GM12878 (cell line): Measurements from ENCODE around the gene CNST. TPM values are rescaled to one million over a fixed set of nuclear protein-coding genes. Genes with fewer than 3 reads are reported as not detected.

Experiments used
- ATAC-seq: fragments of 200-7000 bp; cut with Tn5 transposase; 3 replicates; pipeline ENCODE4 v1.9.1; 2020; ENCODE audit warnings: mild to moderate bottlenecking, moderate library complexity
- BruUV-seq: library from RNA; stranded (reverse); fragments of 400-500 nt; replicated peaks from 2 replicates; lab custom pipeline; 2021; lab: Mats Ljungman, UMichigan
- CTCF ChIA-PET: fragments of 300-600 bp; sonication (Branson Sonifier 250); formaldehyde crosslinking; extraction: SDS; loops from one replicate; lab custom pipeline; 2021; ENCODE audit warnings: inconsistent platforms; lab: Yijun Ruan, JAX
- POLR2A ChIA-PET: fragments of 350-600 bp; formaldehyde crosslinking; extraction: SDS; loops from one replicate; lab custom pipeline; 2021; ENCODE audit warnings: inconsistent platforms; lab: Charles Lee
- RAD21 ChIA-PET: fragments of 300-600 bp; sonication (Branson Sonifier 250); formaldehyde crosslinking; loops from one replicate; lab custom pipeline; 2023; ENCODE audit warnings: antibody characterized with exemption; ENCODE audit not compliant: unreplicated experiment; lab: Charles Lee
- SMC1A ChIA-PET: fragments of 300-600 bp; sonication (Branson Sonifier 250); formaldehyde crosslinking; loops from one replicate; lab custom pipeline; 2023; ENCODE audit not compliant: unreplicated experiment, uncharacterized antibody; lab: Charles Lee
- DNase-seq: peaks from one replicate; pipeline ENCODE4 v3.0.0-alpha.2; 2011; ENCODE audit warnings: low read depth, low spot score
- FAIRE-seq: peaks from 3 replicates; lab custom pipeline; 2011; peaks lifted over from hg19 to GRCh38; lab: Jason Lieb, UNC
- H2AFZ ChIP-seq: 2 replicates; pipeline ENCODE4 v1.6.0; 2011; ENCODE audit warnings: low read depth, low read length, control low read depth; ENCODE audit not compliant: control insufficient read depth
- H3K27ac ChIP-seq: 2 replicates; pipeline ENCODE4 v1.5.1; 2011; ENCODE audit warnings: control low read depth; ENCODE audit not compliant: control insufficient read depth, insufficient read depth
- H3K27me3 ChIP-seq, 2 experiments: replicated peaks in 1 of 2; 2 replicates each; pipeline versions ENCODE4 v1.6.0 to v1.6.1; 2011; ENCODE audit warnings: low read length in 1 of 2; ENCODE audit not compliant: control insufficient read depth in 2 of 2, insufficient read depth in 2 of 2
- H3K36me3 ChIP-seq, 2 experiments: 2 replicates each; pipeline ENCODE4 v1.5.1; 2011; ENCODE audit warnings: low read length in 1 of 2; ENCODE audit not compliant: control insufficient read depth in 2 of 2, insufficient read depth in 2 of 2
- H3K4me1 ChIP-seq: 2 replicates; pipeline ENCODE4 v1.6.1; 2011; ENCODE audit warnings: mild to moderate bottlenecking, low read length, moderate library complexity, mixed read lengths; ENCODE audit not compliant: control insufficient read depth, insufficient read depth
- H3K4me2 ChIP-seq: 2 replicates; pipeline ENCODE4 v1.6.0; 2011; ENCODE audit warnings: control low read depth; ENCODE audit not compliant: control insufficient read depth, insufficient read depth
- H3K4me3 ChIP-seq: fragments of 200-600 bp; sonication (generic); 2 replicates; pipeline ENCODE4 v1.5.1; 2016
- H3K79me2 ChIP-seq: 2 replicates; pipeline ENCODE4 v1.6.0; 2011; ENCODE audit warnings: low read length; ENCODE audit not compliant: control insufficient read depth, insufficient read depth
- H3K9ac ChIP-seq: 2 replicates; pipeline ENCODE4 v1.8.0; 2011; ENCODE audit warnings: low read length, control low read depth, mixed read lengths; ENCODE audit not compliant: control insufficient read depth, insufficient read depth
- H3K9me3 ChIP-seq: replicated peaks from 3 replicates; pipeline ENCODE4 v1.5.1; 2011; ENCODE audit warnings: mild to moderate bottlenecking, low read length; ENCODE audit not compliant: control insufficient read depth, insufficient read depth
- H4K20me1 ChIP-seq: 2 replicates; pipeline ENCODE4 v1.6.0; 2011; ENCODE audit not compliant: control insufficient read depth, insufficient read depth
- ATF7 ChIP-seq: fragments of 450-650 bp; IDR thresholded peaks from 2 replicates; pipeline ENCODE4 v1.6.1; 2016; ENCODE audit warnings: low read depth, mild to moderate bottlenecking
- CEBPB ChIP-seq, 2 experiments: fragments of 150-350 bp in 1 of 2; IDR thresholded peaks; 2 replicates each; pipeline ENCODE4 v1.6.1; 2012 to 2014; ENCODE audit warnings: low read depth in 2 of 2, low read length in 2 of 2, borderline replicate concordance in 1 of 2, inconsistent platforms in 1 of 2
- CREB1 ChIP-seq: IDR thresholded peaks from 2 replicates; pipeline ENCODE4 v1.6.1; 2012; ENCODE audit warnings: low read depth, mild to moderate bottlenecking, inconsistent platforms
- CREM ChIP-seq: IDR thresholded peaks from 2 replicates; pipeline ENCODE4 v1.6.1; 2014; ENCODE audit warnings: antibody characterized with exemption, low read depth
- ETV6 ChIP-seq, 2 experiments: fragments of 450-650 bp in 1 of 2; IDR thresholded peaks in 1 of 2; conservative IDR thresholded peaks in 1 of 2; 2 replicates each; pipeline ENCODE4 v1.6.1; 2014; ENCODE audit warnings: antibody characterized with exemption in 1 of 2, borderline replicate concordance in 1 of 2, low read depth in 1 of 2, mild to moderate bottlenecking in 1 of 2, moderate library complexity in 1 of 2
- NR2C1 ChIP-seq: fragments of 450-650 bp; IDR thresholded peaks from 2 replicates; pipeline ENCODE4 v1.6.1; 2017; ENCODE audit warnings: antibody characterized with exemption, mild to moderate bottlenecking, moderate library complexity
- RAD51 ChIP-seq: fragments of 450-650 bp; IDR thresholded peaks from 2 replicates; pipeline ENCODE4 v1.6.1; 2016; ENCODE audit warnings: moderate library complexity, mild to moderate bottlenecking, inconsistent platforms
- ZNF207 ChIP-seq: fragments of 450-650 bp; IDR thresholded peaks from 2 replicates; pipeline ENCODE4 v1.6.1; 2014; ENCODE audit warnings: antibody characterized with exemption, mild to moderate bottlenecking, borderline replicate concordance
- WGBS: methylation state at CpG from one replicate; pipeline ENCODE4 v1.1.6; 2016; ENCODE audit warnings: low lambda C conversion rate; ENCODE audit not compliant: insufficient replicate concordance, insufficient coverage; ENCODE audit errors: missing lambda C conversion rate; 5-methylcytosine and 5-hydroxymethylcytosine counted together
- in situ Hi-C: fragments of 300-500 bp; cut with MboI; formaldehyde crosslinking; loops from 9 replicates; pipeline ENCODE4 v1.14.3; 2018; ENCODE audit warnings: mixed read lengths
- intact Hi-C: fragments of 100-400 bp; cut with micrococcal nuclease; formaldehyde crosslinking; loops from one replicate; pipeline ENCODE4 v1.14.2; 2022; ENCODE audit not compliant: unreplicated experiment
- polyA plus RNA-seq, 11 experiments: library from polyadenylated mRNA; depleted of rRNA in 4 of 11; unstranded in 6 of 11; stranded (reverse) in 5 of 11; fragments of >200 nt; fragmentation: Nextera tagmentation in 4 of 11; fragmentation: Illumina TruSeq in 1 of 11; extraction: Ambion mirVana in 4 of 11; extraction: Trizol in 1 of 11; gene quantifications; 1 replicate in 1 of 11; 2 replicates in 10 of 11; pipeline versions ENCODE4 v1.2.1 to v1.2.3, GENCODE V29; 2011 to 2016; ENCODE audit warnings: inconsistent platforms in 2 of 11, missing spikeins in 2 of 11, low read depth in 1 of 11
- total RNA-seq, 4 experiments: library from RNA; depleted of rRNA in 3 of 4; stranded (reverse); fragments of >200 nt in 3 of 4; fragmentation: Illumina TruSeq in 1 of 4; extraction: Trizol in 1 of 4; gene quantifications; 2 replicates each; pipeline versions ENCODE4 v1.2.1 to v1.2.3, GENCODE V29; 2013 to 2021
- TF ChIP-seq, protein P1 (sequence below): fragments of 450-650 bp; IDR thresholded peaks from 2 replicates; pipeline ENCODE4 v1.6.1; 2017; ENCODE audit warnings: borderline replicate concordance
- TF ChIP-seq, protein P2 (sequence below): IDR thresholded peaks from 2 replicates; pipeline ENCODE4 v1.6.1; 2012; ENCODE audit warnings: low read depth, low read length, improper control_type of control experiment
- TF ChIP-seq, protein P3 (sequence below): fragments of 450-650 bp; IDR thresholded peaks from 2 replicates; pipeline ENCODE4 v1.6.1; 2016; ENCODE audit warnings: mild to moderate bottlenecking
- TF ChIP-seq, protein P4 (sequence below): fragments of 450-650 bp; IDR thresholded peaks from 2 replicates; pipeline ENCODE4 v1.6.1; 2017; ENCODE audit warnings: mild to moderate bottlenecking, moderate library complexity

Gene CNST
- total and polyA plus RNA-seq, 10 of the 15 experiments (the other 5 are each of a cell fraction or from before 2014, with no cell fraction given), result 4.8 to 16.2 (median 12.3) TPM

DNA sequence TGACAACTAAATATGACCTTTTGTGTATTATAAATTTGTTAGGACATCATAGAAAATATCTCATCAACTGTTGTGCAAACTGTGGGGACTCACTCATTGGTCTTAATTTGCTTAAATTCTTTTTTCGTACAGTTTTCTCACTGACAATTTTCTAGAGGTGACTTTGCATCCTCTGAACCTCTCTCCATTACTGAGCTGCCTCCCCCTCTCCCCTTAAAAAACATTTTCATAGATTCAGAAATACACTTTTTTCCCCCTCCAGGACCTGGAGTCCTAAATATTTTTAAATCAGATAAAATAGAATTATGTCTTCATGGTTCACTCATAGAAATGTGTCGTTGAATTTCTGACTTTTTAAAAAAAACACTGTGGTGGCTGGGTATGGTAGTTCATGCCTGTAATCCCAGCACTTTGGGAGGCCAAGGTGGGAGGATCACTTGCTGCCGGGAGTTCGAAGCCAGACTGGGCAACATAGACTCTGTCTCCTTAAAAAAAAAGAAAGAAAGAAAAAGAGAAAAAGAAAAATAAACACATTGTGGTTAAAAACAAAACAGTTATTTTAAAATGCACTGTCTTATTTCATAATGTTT lies 1.5 kb downstream of the CNST start (continued):
- TF ChIP-seq, protein P1, sequence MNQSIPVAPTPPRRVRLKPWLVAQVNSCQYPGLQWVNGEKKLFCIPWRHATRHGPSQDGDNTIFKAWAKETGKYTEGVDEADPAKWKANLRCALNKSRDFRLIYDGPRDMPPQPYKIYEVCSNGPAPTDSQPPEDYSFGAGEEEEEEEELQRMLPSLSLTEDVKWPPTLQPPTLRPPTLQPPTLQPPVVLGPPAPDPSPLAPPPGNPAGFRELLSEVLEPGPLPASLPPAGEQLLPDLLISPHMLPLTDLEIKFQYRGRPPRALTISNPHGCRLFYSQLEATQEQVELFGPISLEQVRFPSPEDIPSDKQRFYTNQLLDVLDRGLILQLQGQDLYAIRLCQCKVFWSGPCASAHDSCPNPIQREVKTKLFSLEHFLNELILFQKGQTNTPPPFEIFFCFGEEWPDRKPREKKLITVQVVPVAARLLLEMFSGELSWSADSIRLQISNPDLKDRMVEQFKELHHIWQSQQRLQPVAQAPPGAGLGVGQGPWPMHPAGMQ, result no peak

DNA sequence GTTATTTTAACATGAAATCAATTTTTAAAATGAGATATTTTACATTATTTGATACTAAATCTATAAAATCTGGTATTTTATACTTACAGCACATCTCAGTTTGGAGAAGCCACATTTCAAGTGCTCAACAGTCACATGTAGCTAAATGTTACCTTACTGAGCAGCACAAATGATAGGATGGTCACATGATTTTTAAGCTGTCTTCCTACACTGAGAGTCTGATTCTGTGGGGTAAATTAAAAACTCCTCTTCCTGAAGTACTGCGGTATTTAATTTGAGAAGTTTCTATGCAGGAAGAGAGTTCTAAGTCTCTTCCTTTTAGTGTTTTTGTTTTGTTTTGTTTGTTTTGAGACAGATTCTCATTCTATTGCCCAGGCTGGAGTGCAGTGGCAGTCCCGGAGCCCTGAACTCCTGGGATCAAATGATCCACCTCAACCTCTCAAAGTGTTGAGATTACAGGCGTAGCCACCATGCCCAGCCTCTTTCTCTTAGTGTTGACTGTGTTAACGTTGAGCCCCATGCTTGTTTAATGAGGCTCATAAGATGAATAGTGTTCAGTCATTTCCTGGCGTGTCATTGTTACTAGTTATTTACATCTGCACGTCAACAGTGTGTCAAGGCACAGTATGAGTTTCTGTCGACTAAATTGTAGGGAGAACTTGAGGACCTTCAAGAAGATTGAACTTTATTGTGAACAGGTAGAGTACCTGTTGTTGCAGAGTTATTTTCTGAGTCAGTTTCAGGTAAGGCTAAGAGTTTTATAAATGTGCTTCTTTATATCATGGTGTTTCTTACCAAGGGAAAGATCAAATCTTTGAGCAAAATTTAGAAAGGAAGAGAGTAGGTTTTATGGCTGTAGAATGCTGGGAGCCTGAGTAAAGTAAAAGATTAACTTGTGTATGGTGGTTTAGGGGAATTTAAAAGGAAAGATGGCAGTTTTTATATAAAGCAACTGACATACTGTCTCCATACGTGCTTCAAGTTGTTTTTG lies 3.3 kb downstream of the CNST start:
- in situ Hi-C loops (no loop called here), intact Hi-C loops (loop anchor here (5.0 kb wide), 1 partner anchor 128 kb away; no protein-coding TSS in a partner anchor)
- FAIRE-seq (no peak), DNase-seq (no peak), ATAC-seq (peak; percentile 29)
- peak overlapping the region; percentile 13 for H2AFZ ChIP-seq
- RAD21 ChIA-PET, result no interaction called here
- H3K27ac ChIP-seq, result peak overlapping the region; percentile 53
- peak overlapping the region; percentile 58 for H3K4me3 ChIP-seq
- CTCF ChIA-PET, result interaction anchor here (0.6 to 1.4 kb wide), 5 partner anchors 10 to 122 kb away, joined by 3 read pairs; no protein-coding TSS in a partner anchor
- BruUV-seq, result TSS peak; percentile 38
- H3K4me2 ChIP-seq, result peak overlapping the region; percentile 30
- H3K4me1 ChIP-seq, result peaks cover 21% of the 10 kb centered on the region
- peaks cover 2% of the 10 kb centered on the region; the same call in 1 of the 3 replicates for H3K9me3 ChIP-seq
- no peaks in the 10 kb centered on the region for H3K36me3 ChIP-seq
- POLR2A ChIA-PET, result interaction anchor here (1.3 kb wide), 1 partner anchor 22 kb away, joined by 4 read pairs; no protein-coding TSS in a partner anchor
- peak overlapping the region; percentile 21 for H3K9ac ChIP-seq
- H3K27me3 ChIP-seq, result no peaks in the 10 kb centered on the region
- SMC1A ChIA-PET, result interaction anchor here (0.6 to 1.2 kb wide), 4 partner anchors 9 to 1414 kb away, joined by 3 to 5 read pairs (median 4); no protein-coding TSS in a partner anchor
- H3K79me2 ChIP-seq, result peaks cover 89% of the 10 kb centered on the region
- 50% methylated on average over 8 of the region's 8 CpGs for WGBS
- H4K20me1 ChIP-seq, result no peaks in the 10 kb centered on the region
- TF ChIP-seq RAD51 (peak; percentile 84), CREB1 (peak; percentile 78), ATF7 (0 out of 2 replicates have a peak, but pooled peaks have one; percentile 16), ETV6 (conservative IDR thresholded peaks at IDR 0.05 in 1 of 2, IDR thresholded peaks at IDR 0.05 in 1 of 2; ENCODE audit: borderline replicate concordance in 1 of 2, low read depth in 1 of 2) (no peak), NR2C1 (no peak), CREM (peak; percentile 52; the same call in 1 of the 2 replicates), ZNF207 (no peak), CEBPB (IDR thresholded peaks at IDR 0.05; ENCODE audit: borderline replicate concordance in 1 of 2, low read depth in 2 of 2, low read length in 2 of 2) (no peak)
- TF ChIP-seq, protein P2, sequence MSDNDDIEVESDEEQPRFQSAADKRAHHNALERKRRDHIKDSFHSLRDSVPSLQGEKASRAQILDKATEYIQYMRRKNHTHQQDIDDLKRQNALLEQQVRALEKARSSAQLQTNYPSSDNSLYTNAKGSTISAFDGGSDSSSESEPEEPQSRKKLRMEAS, result 0 out of 2 replicates have a peak, but pooled peaks have one; percentile 26
- TF ChIP-seq, protein P3, sequence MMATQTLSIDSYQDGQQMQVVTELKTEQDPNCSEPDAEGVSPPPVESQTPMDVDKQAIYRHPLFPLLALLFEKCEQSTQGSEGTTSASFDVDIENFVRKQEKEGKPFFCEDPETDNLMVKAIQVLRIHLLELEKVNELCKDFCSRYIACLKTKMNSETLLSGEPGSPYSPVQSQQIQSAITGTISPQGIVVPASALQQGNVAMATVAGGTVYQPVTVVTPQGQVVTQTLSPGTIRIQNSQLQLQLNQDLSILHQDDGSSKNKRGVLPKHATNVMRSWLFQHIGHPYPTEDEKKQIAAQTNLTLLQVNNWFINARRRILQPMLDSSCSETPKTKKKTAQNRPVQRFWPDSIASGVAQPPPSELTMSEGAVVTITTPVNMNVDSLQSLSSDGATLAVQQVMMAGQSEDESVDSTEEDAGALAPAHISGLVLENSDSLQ, result peak; percentile 39; the same call in 1 of the 2 replicates
- TF ChIP-seq, protein P4, sequence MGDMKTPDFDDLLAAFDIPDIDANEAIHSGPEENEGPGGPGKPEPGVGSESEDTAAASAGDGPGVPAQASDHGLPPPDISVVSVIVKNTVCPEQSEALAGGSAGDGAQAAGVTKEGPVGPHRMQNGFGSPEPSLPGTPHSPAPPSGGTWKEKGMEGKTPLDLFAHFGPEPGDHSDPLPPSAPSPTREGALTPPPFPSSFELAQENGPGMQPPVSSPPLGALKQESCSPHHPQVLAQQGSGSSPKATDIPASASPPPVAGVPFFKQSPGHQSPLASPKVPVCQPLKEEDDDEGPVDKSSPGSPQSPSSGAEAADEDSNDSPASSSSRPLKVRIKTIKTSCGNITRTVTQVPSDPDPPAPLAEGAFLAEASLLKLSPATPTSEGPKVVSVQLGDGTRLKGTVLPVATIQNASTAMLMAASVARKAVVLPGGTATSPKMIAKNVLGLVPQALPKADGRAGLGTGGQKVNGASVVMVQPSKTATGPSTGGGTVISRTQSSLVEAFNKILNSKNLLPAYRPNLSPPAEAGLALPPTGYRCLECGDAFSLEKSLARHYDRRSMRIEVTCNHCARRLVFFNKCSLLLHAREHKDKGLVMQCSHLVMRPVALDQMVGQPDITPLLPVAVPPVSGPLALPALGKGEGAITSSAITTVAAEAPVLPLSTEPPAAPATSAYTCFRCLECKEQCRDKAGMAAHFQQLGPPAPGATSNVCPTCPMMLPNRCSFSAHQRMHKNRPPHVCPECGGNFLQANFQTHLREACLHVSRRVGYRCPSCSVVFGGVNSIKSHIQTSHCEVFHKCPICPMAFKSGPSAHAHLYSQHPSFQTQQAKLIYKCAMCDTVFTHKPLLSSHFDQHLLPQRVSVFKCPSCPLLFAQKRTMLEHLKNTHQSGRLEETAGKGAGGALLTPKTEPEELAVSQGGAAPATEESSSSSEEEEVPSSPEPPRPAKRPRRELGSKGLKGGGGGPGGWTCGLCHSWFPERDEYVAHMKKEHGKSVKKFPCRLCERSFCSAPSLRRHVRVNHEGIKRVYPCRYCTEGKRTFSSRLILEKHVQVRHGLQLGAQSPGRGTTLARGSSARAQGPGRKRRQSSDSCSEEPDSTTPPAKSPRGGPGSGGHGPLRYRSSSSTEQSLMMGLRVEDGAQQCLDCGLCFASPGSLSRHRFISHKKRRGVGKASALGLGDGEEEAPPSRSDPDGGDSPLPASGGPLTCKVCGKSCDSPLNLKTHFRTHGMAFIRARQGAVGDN, result no peak
